ENCODE measurements around the gene COL13A1.

DNA sequence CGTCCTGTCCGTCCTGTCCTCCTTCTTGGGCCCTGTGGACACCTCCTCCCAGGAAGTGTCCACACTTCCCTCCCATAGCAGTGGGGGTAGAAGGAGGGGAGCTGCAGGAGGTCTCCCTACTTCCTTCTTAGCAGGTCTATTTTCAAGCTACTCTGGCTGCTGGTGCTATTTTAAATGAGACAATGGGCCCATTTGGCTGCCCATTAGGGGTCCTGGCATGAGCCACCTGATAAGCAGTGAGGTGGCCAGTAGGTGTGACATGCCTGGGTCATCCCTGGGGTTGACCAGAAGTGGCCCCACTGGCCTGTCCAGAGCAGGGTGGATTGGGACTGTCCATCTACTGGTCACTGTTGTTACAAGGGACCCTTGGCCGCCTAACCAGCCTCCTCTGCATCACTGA is 75.2 kb downstream of the COL13A1 start:
- TF ChIP-seq POLR2A (IDR thresholded peaks at IDR 0.05; ENCODE audit: low read depth, low read length) (no peak), SPI1 (IDR thresholded peaks at IDR 0.05; ENCODE audit: low read depth, low read length) (no peak), POLR2AphosphoS5 (IDR thresholded peaks at IDR 0.05; ENCODE audit: low read depth, low read length) (no peak), TAF1 (IDR thresholded peaks at IDR 0.05; ENCODE audit: low read depth, low read length) (no peak)
